Glomerular endothelial cell (primary cell): ENCODE data around the gene TNRC6C. TPM values are rescaled to one million over a fixed set of nuclear protein-coding genes. Genes with fewer than 3 reads are reported as not detected.
"Not testable (repeated sequence)": the region's sequence is repeated elsewhere in the genome, so short reads cannot be mapped to it uniquely, and the experiment has no call there.

Source experiments
- DNase-seq: peaks from one replicate; pipeline ENCODE4 v3.0.0-alpha.2; 2011; ENCODE audit warnings: low read depth, low spot score; ENCODE audit errors: extremely low read depth
- total RNA-seq: library from RNA; depleted of rRNA; stranded (reverse); fragments of >200 nt; gene quantifications from 2 replicates; pipeline ENCODE4 v1.2.3, GENCODE V29; 2015

Gene TNRC6C
- total RNA-seq, 1 donor from 2014 or later = 8.0 TPM

- DNase-seq = no peak
These were observed 83.1 kb downstream of the TNRC6C start for GRCh38 chr17:78041386-78042179.

GRCh38 chr17:78042542-78042941 is 84.0 kb downstream of the TNRC6C start:
- DNase-seq = no peak

GRCh38 chr17:78043031-78043430 is 84.5 kb downstream of the TNRC6C start:
- no peak for DNase-seq

- no peak for DNase-seq
These were observed 85.9 kb downstream of the TNRC6C start for GRCh38 chr17:78044280-78044835.

- DNase-seq = no peak
These were observed 86.8 kb downstream of the TNRC6C start for GRCh38 chr17:78045316-78045715.

- DNase-seq = no peak
These were observed 88.4 kb downstream of the TNRC6C start for GRCh38 chr17:78046923-78047322.

- no peak for DNase-seq
These were observed 90.1 kb downstream of the TNRC6C start for GRCh38 chr17:78048346-78049292.

GRCh38 chr17:78049609-78050008 is 91.1 kb downstream of the TNRC6C start:
- DNase-seq = no peak

GRCh38 chr17:78051186-78051972 is 92.9 kb downstream of the TNRC6C start:
- DNase-seq = no peak

GRCh38 chr17:78053777-78054468 is 95.4 kb downstream of the TNRC6C start:
- DNase-seq = no peak

GRCh38 chr17:78057113-78057740 is 98.7 kb downstream of the TNRC6C start:
- DNase-seq = no peak

GRCh38 chr17:78058001-78058400 is 99.5 kb downstream of the TNRC6C start:
- DNase-seq = no peak

GRCh38 chr17:78058581-78058980 is 100.1 kb downstream of the TNRC6C start:
- no peak for DNase-seq

GRCh38 chr17:78062596-78062995 is 104.1 kb downstream of the TNRC6C start:
- DNase-seq = no peak

GRCh38 chr17:78063489-78063888 is 105.0 kb downstream of the TNRC6C start:
- no peak for DNase-seq

GRCh38 chr17:78064708-78065107 is 106.2 kb downstream of the TNRC6C start:
- no peak for DNase-seq

- DNase-seq = not testable (repeated sequence)
These were observed 108.5 kb downstream of the TNRC6C start for GRCh38 chr17:78066976-78067375.

- DNase-seq = no peak
These were observed 111.2 kb downstream of the TNRC6C start for GRCh38 chr17:78069695-78070094.

- no peak for DNase-seq
These were observed 114.5 kb downstream of the TNRC6C start for GRCh38 chr17:78072961-78073360.
